ENCODE measurements around the gene LRRC31.

The LRRC31 gene

GRCh38 chr3:169847896-169848295 lies 21.8 kb downstream of the LRRC31 start:
- POLR2A ChIA-PET: no interaction called here
- Histone ChIP-seq H3K9me3 (ENCODE audit: control insufficient read depth, insufficient read depth, low read depth, low read length) (no peaks in the 10 kb centered on the region), H3K4me1 (ENCODE audit: control insufficient read depth, insufficient read depth, low read length) (no peaks in the 10 kb centered on the region), H3K36me3 (ENCODE audit: control insufficient read depth in 2 of 2, insufficient read depth in 1 of 2, low read length in 2 of 2) (no peaks in the 10 kb centered on the region), H3K27ac (ENCODE audit: extremely low read depth, low read depth, low read length) (no peak overlapping the region), H3K4me3 (ENCODE audit: low read depth, low read length) (no peak overlapping the region)
- CTCF ChIA-PET: interaction anchor here (0.9 kb wide), 1 partner anchor 14 kb away, joined by 4 read pairs; no protein-coding TSS in a partner anchor
- TF ChIP-seq ZNF785 (tag by site-specific recombination; IDR thresholded peaks at IDR 0.05) (no peak), ZNF626 (tag by site-specific recombination; IDR thresholded peaks at IDR 0.05) (no peak), ZNF175 (tag by site-specific recombination; IDR thresholded peaks at IDR 0.05) (no peak), HOXA7 (CRISPR knock-in tag; IDR thresholded peaks at IDR 0.05; ENCODE audit: borderline replicate concordance) (no peak), ZNF677 (tag by site-specific recombination; IDR thresholded peaks at IDR 0.05) (no peak), ZNF366 (tag by site-specific recombination; conservative IDR thresholded peaks at IDR 0.05) (no peak), ZNF132 (tag by site-specific recombination; IDR thresholded peaks at IDR 0.05; ENCODE audit: borderline replicate concordance) (no peak), OVOL3 (tag by site-specific recombination; IDR thresholded peaks at IDR 0.05) (no peak), ZNF544 (tag by site-specific recombination; IDR thresholded peaks at IDR 0.05) (no peak)
- TF ChIP-seq, protein P1, sequence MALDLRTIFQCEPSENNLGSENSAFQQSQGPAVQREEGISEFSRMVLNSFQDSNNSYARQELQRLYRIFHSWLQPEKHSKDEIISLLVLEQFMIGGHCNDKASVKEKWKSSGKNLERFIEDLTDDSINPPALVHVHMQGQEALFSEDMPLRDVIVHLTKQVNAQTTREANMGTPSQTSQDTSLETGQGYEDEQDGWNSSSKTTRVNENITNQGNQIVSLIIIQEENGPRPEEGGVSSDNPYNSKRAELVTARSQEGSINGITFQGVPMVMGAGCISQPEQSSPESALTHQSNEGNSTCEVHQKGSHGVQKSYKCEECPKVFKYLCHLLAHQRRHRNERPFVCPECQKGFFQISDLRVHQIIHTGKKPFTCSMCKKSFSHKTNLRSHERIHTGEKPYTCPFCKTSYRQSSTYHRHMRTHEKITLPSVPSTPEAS (tag by site-specific recombination; IDR thresholded peaks at IDR 0.05): no peak
- TF ChIP-seq, protein P2, sequence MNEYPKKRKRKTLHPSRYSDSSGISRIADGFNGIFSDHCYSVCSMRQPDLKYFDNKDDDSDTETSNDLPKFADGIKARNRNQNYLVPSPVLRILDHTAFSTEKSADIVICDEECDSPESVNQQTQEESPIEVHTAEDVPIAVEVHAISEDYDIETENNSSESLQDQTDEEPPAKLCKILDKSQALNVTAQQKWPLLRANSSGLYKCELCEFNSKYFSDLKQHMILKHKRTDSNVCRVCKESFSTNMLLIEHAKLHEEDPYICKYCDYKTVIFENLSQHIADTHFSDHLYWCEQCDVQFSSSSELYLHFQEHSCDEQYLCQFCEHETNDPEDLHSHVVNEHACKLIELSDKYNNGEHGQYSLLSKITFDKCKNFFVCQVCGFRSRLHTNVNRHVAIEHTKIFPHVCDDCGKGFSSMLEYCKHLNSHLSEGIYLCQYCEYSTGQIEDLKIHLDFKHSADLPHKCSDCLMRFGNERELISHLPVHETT (tag by site-specific recombination; IDR thresholded peaks at IDR 0.05): no peak
- TF ChIP-seq, protein P3, sequence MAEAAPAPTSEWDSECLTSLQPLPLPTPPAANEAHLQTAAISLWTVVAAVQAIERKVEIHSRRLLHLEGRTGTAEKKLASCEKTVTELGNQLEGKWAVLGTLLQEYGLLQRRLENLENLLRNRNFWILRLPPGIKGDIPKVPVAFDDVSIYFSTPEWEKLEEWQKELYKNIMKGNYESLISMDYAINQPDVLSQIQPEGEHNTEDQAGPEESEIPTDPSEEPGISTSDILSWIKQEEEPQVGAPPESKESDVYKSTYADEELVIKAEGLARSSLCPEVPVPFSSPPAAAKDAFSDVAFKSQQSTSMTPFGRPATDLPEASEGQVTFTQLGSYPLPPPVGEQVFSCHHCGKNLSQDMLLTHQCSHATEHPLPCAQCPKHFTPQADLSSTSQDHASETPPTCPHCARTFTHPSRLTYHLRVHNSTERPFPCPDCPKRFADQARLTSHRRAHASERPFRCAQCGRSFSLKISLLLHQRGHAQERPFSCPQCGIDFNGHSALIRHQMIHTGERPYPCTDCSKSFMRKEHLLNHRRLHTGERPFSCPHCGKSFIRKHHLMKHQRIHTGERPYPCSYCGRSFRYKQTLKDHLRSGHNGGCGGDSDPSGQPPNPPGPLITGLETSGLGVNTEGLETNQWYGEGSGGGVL (tag by site-specific recombination; IDR thresholded peaks at IDR 0.05): no peak
- TF ChIP-seq, protein P4, sequence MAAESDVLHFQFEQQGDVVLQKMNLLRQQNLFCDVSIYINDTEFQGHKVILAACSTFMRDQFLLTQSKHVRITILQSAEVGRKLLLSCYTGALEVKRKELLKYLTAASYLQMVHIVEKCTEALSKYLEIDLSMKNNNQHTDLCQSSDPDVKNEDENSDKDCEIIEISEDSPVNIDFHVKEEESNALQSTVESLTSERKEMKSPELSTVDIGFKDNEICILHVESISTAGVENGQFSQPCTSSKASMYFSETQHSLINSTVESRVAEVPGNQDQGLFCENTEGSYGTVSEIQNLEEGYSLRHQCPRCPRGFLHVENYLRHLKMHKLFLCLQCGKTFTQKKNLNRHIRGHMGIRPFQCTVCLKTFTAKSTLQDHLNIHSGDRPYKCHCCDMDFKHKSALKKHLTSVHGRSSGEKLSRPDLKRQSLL (tag by site-specific recombination; IDR thresholded peaks at IDR 0.05): no peak

DNA sequence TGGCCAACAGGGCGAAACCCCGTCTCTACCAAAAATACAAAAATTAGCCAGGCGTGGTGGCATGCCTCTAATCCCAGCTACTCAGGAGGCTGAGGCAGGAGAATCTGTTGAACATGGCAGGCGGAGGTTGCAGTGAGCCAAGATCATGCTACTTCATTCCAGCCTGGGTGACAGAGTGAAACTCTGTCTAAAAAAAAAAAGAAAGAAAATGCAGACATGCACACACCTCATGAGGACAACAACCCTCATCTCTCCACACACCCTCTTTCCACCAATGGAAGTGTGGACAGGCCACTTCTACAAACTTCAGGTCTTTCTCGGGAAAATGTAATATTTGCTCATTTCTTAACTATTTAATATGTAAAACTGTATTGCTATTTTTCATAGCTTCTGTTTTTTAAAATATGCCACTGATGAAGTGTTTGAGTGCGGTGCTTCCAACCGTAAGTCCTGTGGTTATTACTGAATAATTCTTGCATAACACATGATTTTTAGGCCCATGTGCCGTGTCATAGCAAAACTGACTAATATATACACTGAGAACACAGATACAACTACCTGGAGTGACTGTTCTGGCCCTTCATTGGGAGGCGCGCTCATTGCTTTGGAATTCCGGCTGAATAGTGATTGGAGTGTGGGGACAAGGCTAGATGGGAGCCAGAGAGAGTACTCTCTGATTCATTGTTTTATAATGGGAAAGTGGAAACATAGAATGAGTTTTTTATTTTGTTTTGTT lies 23.1 kb downstream of the LRRC31 start:
- Histone ChIP-seq H3K4me3 (ENCODE audit: low read depth, low read length) (no peak overlapping the region), H3K9me3 (ENCODE audit: control insufficient read depth, insufficient read depth, low read depth, low read length) (no peaks in the 10 kb centered on the region), H3K4me1 (ENCODE audit: control insufficient read depth, insufficient read depth, low read length) (no peaks in the 10 kb centered on the region), H3K36me3 (ENCODE audit: control insufficient read depth in 2 of 2, insufficient read depth in 1 of 2, low read length in 2 of 2) (no peaks in the 10 kb centered on the region), H3K27ac (ENCODE audit: extremely low read depth, low read depth, low read length) (no peak overlapping the region)
- TF ChIP-seq, protein P5, sequence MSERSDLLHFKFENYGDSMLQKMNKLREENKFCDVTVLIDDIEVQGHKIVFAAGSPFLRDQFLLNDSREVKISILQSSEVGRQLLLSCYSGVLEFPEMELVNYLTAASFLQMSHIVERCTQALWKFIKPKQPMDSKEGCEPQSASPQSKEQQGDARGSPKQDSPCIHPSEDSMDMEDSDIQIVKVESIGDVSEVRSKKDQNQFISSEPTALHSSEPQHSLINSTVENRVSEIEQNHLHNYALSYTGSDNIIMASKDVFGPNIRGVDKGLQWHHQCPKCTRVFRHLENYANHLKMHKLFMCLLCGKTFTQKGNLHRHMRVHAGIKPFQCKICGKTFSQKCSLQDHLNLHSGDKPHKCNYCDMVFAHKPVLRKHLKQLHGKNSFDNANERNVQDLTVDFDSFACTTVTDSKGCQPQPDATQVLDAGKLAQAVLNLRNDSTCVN (tag by site-specific recombination; optimal IDR thresholded peaks at IDR 0.05): no peak
- ChIA-PET POLR2A (interaction anchor here (0.5 kb wide), 1 partner anchor 120 kb away, joined by 3 read pairs; the partner anchor contains the start of gene SEC62), CTCF (interaction anchor here (0.6 kb wide), 1 partner anchor 528 kb away, joined by 4 read pairs; no protein-coding TSS in a partner anchor)
